GM19025 (cell line): ENCODE measurements around the gene ADA.

Source experiments
- ATAC-seq: cut with Tn5 transposase; IDR thresholded peaks from one replicate; pipeline ENCODE4 v1.9.1; 2021; ENCODE audit warnings: mild to moderate bottlenecking, low read depth, moderate library complexity; ENCODE audit not compliant: unreplicated experiment

The ADA gene

GRCh38 chr20:44646023-44646640, 5.4 kb downstream of the ADA start:
- no peak for ATAC-seq

GRCh38 chr20:44644667-44645131, 6.8 kb downstream of the ADA start:
- no peak for ATAC-seq

- ATAC-seq = no peak
Measured at GRCh38 chr20:44644230-44644617, 7.3 kb downstream of the ADA start.

- ATAC-seq = no peak
Measured at GRCh38 chr20:44643596-44644229, 7.8 kb downstream of the ADA start.

- ATAC-seq = no peak
Measured at GRCh38 chr20:44643154-44643519, 8.4 kb downstream of the ADA start.

GRCh38 chr20:44642203-44643153, 9.0 kb downstream of the ADA start:
- no peak for ATAC-seq

- ATAC-seq = no peak
Measured at GRCh38 chr20:44641325-44641724, 10.2 kb downstream of the ADA start.

- ATAC-seq = no peak
Measured at GRCh38 chr20:44640522-44640921, 11.0 kb downstream of the ADA start.

GRCh38 chr20:44637522-44638372, 13.8 kb downstream of the ADA start:
- ATAC-seq = no peak

GRCh38 chr20:44637042-44637441, 14.5 kb downstream of the ADA start:
- ATAC-seq = no peak

GRCh38 chr20:44635877-44636276, 15.6 kb downstream of the ADA start:
- no peak for ATAC-seq

- no peak for ATAC-seq
Measured at GRCh38 chr20:44633872-44634600, 17.5 kb downstream of the ADA start.

- ATAC-seq = no peak
Measured at GRCh38 chr20:44633187-44633810, 18.2 kb downstream of the ADA start.

GRCh38 chr20:44632103-44632752, 19.3 kb downstream of the ADA start:
- no peak for ATAC-seq

- no peak for ATAC-seq
Measured at GRCh38 chr20:44630297-44630696, 21.2 kb downstream of the ADA start.

- no peak for ATAC-seq
Measured at GRCh38 chr20:44629542-44629941, 22.0 kb downstream of the ADA start.

GRCh38 chr20:44629017-44629385, 22.5 kb downstream of the ADA start:
- ATAC-seq = no peak

GRCh38 chr20:44627364-44628010, 24.0 kb downstream of the ADA start:
- no peak for ATAC-seq
